Activated CD8-positive, alpha-beta memory T cell treated with anti-CD3 and anti-CD28 coated beads for 36 hours (primary cell): ENCODE data around the gene GALNS. TPM values are rescaled to one million over a fixed set of nuclear protein-coding genes. Genes with fewer than 3 reads are reported as not detected.

Experiments used
- CTCF ChIA-PET: fragments of 350-600 bp; sonication (Branson Sonifier 250); formaldehyde crosslinking; loops from one replicate; lab custom pipeline; 2021; ENCODE audit warnings: antibody characterized with exemption; lab: Charles Lee
- POLR2A ChIA-PET: fragments of 350-600 bp; sonication (Branson Sonifier 250); formaldehyde crosslinking; loops from one replicate; lab custom pipeline; 2021; ENCODE audit warnings: antibody characterized with exemption; lab: Charles Lee
- total RNA-seq, 2 experiments: library from RNA; stranded (reverse); gene quantifications; one replicate each; pipeline ENCODE4 v1.2.3, GENCODE V29; 2021

Gene GALNS
- total RNA-seq, 2 experiments from 2014 or later: 18.3 to 19.0 TPM

- POLR2A ChIA-PET: no interaction called here
- CTCF ChIA-PET: no interaction called here
These were observed 80.9 kb downstream of the GALNS start for GRCh38 chr16:88775825-88776224.

- ChIA-PET CTCF (no interaction called here), POLR2A (no interaction called here)
These were observed 82.0 kb downstream of the GALNS start for GRCh38 chr16:88774544-88775393.

- POLR2A ChIA-PET: no interaction called here
- CTCF ChIA-PET: no interaction called here
These were observed 82.9 kb downstream of the GALNS start for GRCh38 chr16:88773812-88774291.

- CTCF ChIA-PET: interaction anchor here (0.7 to 1.9 kb wide), 2 partner anchors 36 to 212 kb away, joined by 4 to 9 read pairs; no protein-coding TSS in a partner anchor
- POLR2A ChIA-PET: interaction anchor here (0.8 kb wide), 1 partner anchor 37 kb away, joined by 3 read pairs; no protein-coding TSS in a partner anchor
These were observed 83.6 kb downstream of the GALNS start for GRCh38 chr16:88772871-88773811.

- POLR2A ChIA-PET: interaction anchor here (0.8 kb wide), 1 partner anchor 38 kb away, joined by 3 read pairs; no protein-coding TSS in a partner anchor
- CTCF ChIA-PET: interaction anchor here (1.2 to 1.9 kb wide), 2 partner anchors 26 to 35 kb away, joined by 3 to 9 read pairs; no protein-coding TSS in a partner anchor
These were observed 85.0 kb downstream of the GALNS start for GRCh38 chr16:88771781-88772180.

- ChIA-PET CTCF (interaction anchor here (1.0 to 1.9 kb wide), 4 partner anchors 11 to 40 kb away, joined by 3 to 9 read pairs (median 3); partner anchors contain the start of gene APRT), POLR2A (interaction anchor here (0.9 kb wide), 1 partner anchor 11 kb away, joined by 3 read pairs; no protein-coding TSS in a partner anchor)
These were observed 85.4 kb downstream of the GALNS start for GRCh38 chr16:88771294-88771772.

- CTCF ChIA-PET: interaction anchor here (1.0 to 1.9 kb wide), 4 partner anchors 11 to 41 kb away, joined by 3 to 9 read pairs (median 3); partner anchors contain the start of gene APRT
- POLR2A ChIA-PET: interaction anchor here (0.9 kb wide), 1 partner anchor 12 kb away, joined by 3 read pairs; no protein-coding TSS in a partner anchor
These were observed 86.1 kb downstream of the GALNS start for GRCh38 chr16:88770461-88771293.

GRCh38 chr16:88769617-88770460 lies 86.9 kb downstream of the GALNS start:
- CTCF ChIA-PET: interaction anchor here (1.0 to 1.4 kb wide), 2 partner anchors 12 to 42 kb away, joined by 3 read pairs; partner anchors contain the start of gene APRT

GRCh38 chr16:88768071-88768783 lies 88.5 kb downstream of the GALNS start:
- POLR2A ChIA-PET: interaction anchor here (0.7 kb wide), 1 partner anchor 16 kb away, joined by 3 read pairs; no protein-coding TSS in a partner anchor
- CTCF ChIA-PET: interaction anchor here (0.7 to 9.1 kb wide), 4 partner anchors 10 to 85 kb away, joined by 3 to 49 read pairs (median 4); no protein-coding TSS in a partner anchor

More at GRCh38 chr16:88769617-88770460, 86.9 kb downstream of the GALNS start:
- POLR2A ChIA-PET: no interaction called here

- ChIA-PET POLR2A (interaction anchor here (1.9 kb wide), 1 partner anchor 13 kb away, joined by 6 read pairs; no protein-coding TSS in a partner anchor), CTCF (interaction anchor here (1.0 to 9.1 kb wide), 3 partner anchors 10 to 35 kb away, joined by 3 to 49 read pairs (median 4); no protein-coding TSS in a partner anchor)
These were observed 89.1 kb downstream of the GALNS start for GRCh38 chr16:88767546-88768070.

- CTCF ChIA-PET: interaction anchor here (1.0 to 9.1 kb wide), 4 partner anchors 11 to 36 kb away, joined by 3 to 49 read pairs (median 4); no protein-coding TSS in a partner anchor
These were observed 89.8 kb downstream of the GALNS start for GRCh38 chr16:88766975-88767374.

GRCh38 chr16:88764913-88765349 lies 91.8 kb downstream of the GALNS start:
- ChIA-PET CTCF (interaction anchor here (9.1 kb wide), 1 partner anchor 28 kb away, joined by 49 read pairs; no protein-coding TSS in a partner anchor), POLR2A (no interaction called here)

More at GRCh38 chr16:88766975-88767374, 89.8 kb downstream of the GALNS start:
- POLR2A ChIA-PET: interaction anchor here (1.9 kb wide), 1 partner anchor 14 kb away, joined by 6 read pairs; no protein-coding TSS in a partner anchor

- POLR2A ChIA-PET: no interaction called here
- CTCF ChIA-PET: interaction anchor here (1.7 to 9.1 kb wide), 2 partner anchors 16 to 28 kb away, joined by 4 to 49 read pairs; no protein-coding TSS in a partner anchor
These were observed 92.7 kb downstream of the GALNS start for GRCh38 chr16:88764080-88764479.
